Tibial artery (tissue), 4 donors: ENCODE data around the gene ZNF892.
A peak's percentile ranks its signal among the peaks of the same experiment; 100 is the strongest.
"Not testable (repeated sequence)": the region's sequence is repeated elsewhere in the genome, so short reads cannot be mapped to it uniquely, and the experiment has no call there.

Source experiments
- DNase-seq, 2 donors: peaks; one replicate each; pipeline ENCODE4 v3.0.0-alpha.2; 2019
- H3K27ac ChIP-seq, 2 donors: fragments of 200-600 bp; sonication (generic) in 1 of 2; 1 replicate in 1 of 2; 2 replicates in 1 of 2; pipeline ENCODE4 v1.5.1; 2018 to 2019; ENCODE audit warnings: mild to moderate bottlenecking in 1 of 2
- H3K27me3 ChIP-seq, 2 donors: fragments of 200-600 bp; sonication (generic) in 1 of 2; one replicate each; pipeline versions ENCODE4 v1.5.1 to v1.6.0; 2016 to 2019
- H3K36me3 ChIP-seq, 3 donors: fragments of 200-600 bp; sonication (generic) in 2 of 3; one replicate each; pipeline ENCODE4 v1.5.1; 2016 to 2019; ENCODE audit warnings: mild to moderate bottlenecking in 2 of 3
- H3K4me1 ChIP-seq, 4 donors: fragments of 200-600 bp; sonication (generic) in 2 of 4; 1 replicate in 3 of 4; 2 replicates in 1 of 4; pipeline ENCODE4 v1.5.1; 2016 to 2019
- H3K4me3 ChIP-seq, 2 donors: fragments of 200-600 bp; sonication (generic) in 1 of 2; 1 replicate in 1 of 2; 2 replicates in 1 of 2; pipeline ENCODE4 v1.5.1; 2018 to 2019; ENCODE audit warnings: mild to moderate bottlenecking in 2 of 2
- H3K9me3 ChIP-seq, 3 donors: fragments of 200-600 bp; sonication (generic) in 1 of 3; one replicate each; pipeline ENCODE4 v1.5.1; 2016 to 2019
- intact Hi-C: fragments of 100-400 bp; cut with DNase I; formaldehyde crosslinking; loops from one replicate; pipeline ENCODE4 v1.15.0; 2023; ENCODE audit warnings: low total_unique reads
- TF ChIP-seq, protein P1 (sequence below), 2 experiments: fragments of 200-600 bp in 1 of 2; fragments of 450-650 bp in 1 of 2; IDR thresholded peaks; one replicate each; pipeline ENCODE4 v1.5.1; 2017 to 2019; ENCODE audit warnings: antibody characterized with exemption in 2 of 2, mild to moderate bottlenecking in 1 of 2, moderate library complexity in 1 of 2

Gene ZNF892

GRCh38 chr2:95181774-95182173 lies 25.5 kb upstream of the ZNF892 start:
- peaks cover 0 to 20% (median 10%) of the 10 kb centered on the region in 3 donors for H3K9me3 ChIP-seq
- no peaks in the 10 kb centered on the region for H3K27me3 ChIP-seq
- H3K4me3 ChIP-seq, result no peak overlapping the region
- intact Hi-C loops, result no loop called here
- TF ChIP-seq, protein P1, sequence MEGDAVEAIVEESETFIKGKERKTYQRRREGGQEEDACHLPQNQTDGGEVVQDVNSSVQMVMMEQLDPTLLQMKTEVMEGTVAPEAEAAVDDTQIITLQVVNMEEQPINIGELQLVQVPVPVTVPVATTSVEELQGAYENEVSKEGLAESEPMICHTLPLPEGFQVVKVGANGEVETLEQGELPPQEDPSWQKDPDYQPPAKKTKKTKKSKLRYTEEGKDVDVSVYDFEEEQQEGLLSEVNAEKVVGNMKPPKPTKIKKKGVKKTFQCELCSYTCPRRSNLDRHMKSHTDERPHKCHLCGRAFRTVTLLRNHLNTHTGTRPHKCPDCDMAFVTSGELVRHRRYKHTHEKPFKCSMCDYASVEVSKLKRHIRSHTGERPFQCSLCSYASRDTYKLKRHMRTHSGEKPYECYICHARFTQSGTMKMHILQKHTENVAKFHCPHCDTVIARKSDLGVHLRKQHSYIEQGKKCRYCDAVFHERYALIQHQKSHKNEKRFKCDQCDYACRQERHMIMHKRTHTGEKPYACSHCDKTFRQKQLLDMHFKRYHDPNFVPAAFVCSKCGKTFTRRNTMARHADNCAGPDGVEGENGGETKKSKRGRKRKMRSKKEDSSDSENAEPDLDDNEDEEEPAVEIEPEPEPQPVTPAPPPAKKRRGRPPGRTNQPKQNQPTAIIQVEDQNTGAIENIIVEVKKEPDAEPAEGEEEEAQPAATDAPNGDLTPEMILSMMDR (IDR thresholded peaks at IDR 0.05), result no peak
- H3K4me1 ChIP-seq, result no peaks in the 10 kb centered on the region
- H3K27ac ChIP-seq, result no peak overlapping the region
- DNase-seq, result no peak
- peaks cover 53 to 58% (median 57%) of the 10 kb centered on the region in 3 donors for H3K36me3 ChIP-seq

- no peak for DNase-seq
- intact Hi-C loops, result no loop called here
- H3K27me3 ChIP-seq, result no peaks in the 10 kb centered on the region
Measured at GRCh38 chr2:95185197-95185596, 22.1 kb upstream of the ZNF892 start.

DNA sequence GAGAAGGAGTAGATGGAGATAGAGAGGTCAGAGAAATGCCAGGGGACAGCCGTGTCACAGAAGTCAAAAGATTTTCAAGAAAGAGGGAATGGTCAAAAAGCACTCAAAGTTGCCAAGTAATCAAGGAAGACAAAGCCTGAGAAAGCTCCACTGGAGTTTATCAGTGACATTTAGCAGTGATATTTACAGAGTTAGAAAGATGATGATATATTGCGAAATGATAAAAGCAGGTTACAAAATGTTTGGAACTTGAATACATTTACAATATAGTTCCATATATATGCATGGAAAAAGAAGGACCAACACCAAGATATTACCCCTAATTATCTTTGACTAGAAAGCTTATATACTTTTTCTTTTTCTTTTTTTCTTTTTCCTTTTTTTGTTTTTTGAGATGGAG lies 21.3 kb upstream of the ZNF892 start:
- no peak overlapping the region for H3K27ac ChIP-seq
- H3K9me3 ChIP-seq, result peaks cover 0 to 15% (median 8%) of the 10 kb centered on the region in 3 donors
- DNase-seq, result no peak
- intact Hi-C loops, result no loop called here
- H3K27me3 ChIP-seq, result peaks cover 0 to 3% of the 10 kb centered on the region in 2 donors
- H3K4me1 ChIP-seq, result no peaks in the 10 kb centered on the region
- TF ChIP-seq, protein P1 (IDR thresholded peaks at IDR 0.05), result no peak
- no peak overlapping the region for H3K4me3 ChIP-seq
- peaks cover 20 to 25% (median 24%) of the 10 kb centered on the region in 3 donors for H3K36me3 ChIP-seq

More at GRCh38 chr2:95185197-95185596, 22.1 kb upstream of the ZNF892 start:
- Histone ChIP-seq H3K4me1 (no peaks in the 10 kb centered on the region), H3K36me3 (peaks cover 28 to 33% (median 32%) of the 10 kb centered on the region in 3 donors), H3K27ac (no peak overlapping the region), H3K9me3 (peaks cover 0 to 20% (median 10%) of the 10 kb centered on the region in 3 donors), H3K4me3 (no peak overlapping the region)
- TF ChIP-seq, protein P1 (IDR thresholded peaks at IDR 0.05), result no peak

GRCh38 chr2:95192956-95193355 lies 14.4 kb upstream of the ZNF892 start:
- DNase-seq, result peak; percentile 66 to 78
- H3K27ac ChIP-seq, H3K4me1 ChIP-seq, H3K27me3 ChIP-seq, H3K36me3 ChIP-seq, H3K9me3 ChIP-seq, H3K4me3 ChIP-seq: not testable (repeated sequence)
- intact Hi-C loops, result loop anchor here (10.0 kb wide), 1 partner anchor 122 kb away; no protein-coding TSS in a partner anchor
- TF ChIP-seq, protein P1 (IDR thresholded peaks at IDR 0.05), result peak; percentile 58 to 63

GRCh38 chr2:95203911-95204310 lies 3.4 kb upstream of the ZNF892 start:
- Histone ChIP-seq H3K4me1 (peaks cover 0 to 24% (median 9%) of the 10 kb centered on the region in 4 donors), H3K27ac (no peak overlapping the region), H3K9me3 (no peaks in the 10 kb centered on the region), H3K4me3 (no peak overlapping the region), H3K27me3 (no peaks in the 10 kb centered on the region), H3K36me3 (no peaks in the 10 kb centered on the region)
- DNase-seq, result no peak
- intact Hi-C loops, result no loop called here
- TF ChIP-seq, protein P1 (IDR thresholded peaks at IDR 0.05), result no peak

GRCh38 chr2:95204396-95204795 lies 2.9 kb upstream of the ZNF892 start:
- no peaks in the 10 kb centered on the region for H3K27me3 ChIP-seq
- H3K4me1 ChIP-seq, result peaks cover 0 to 24% (median 9%) of the 10 kb centered on the region in 4 donors
- no peak for DNase-seq
- no peak overlapping the region for H3K4me3 ChIP-seq
- TF ChIP-seq, protein P1 (IDR thresholded peaks at IDR 0.05), result no peak
- H3K36me3 ChIP-seq, result peaks cover 0 to 4% (median 0%) of the 10 kb centered on the region in 3 donors
- intact Hi-C loops, result no loop called here
- peaks cover 0 to 3% (median 0%) of the 10 kb centered on the region in 3 donors for H3K9me3 ChIP-seq
- no peak overlapping the region for H3K27ac ChIP-seq
